Stimulated activated CD8-positive, alpha-beta memory T cell treated with anti-CD3 and anti-CD28 coated beads, Interleukin-12 subunit alpha, Interleukin-12 subunit beta, amount 100 ng/mL, for 4 hours (primary cell): ENCODE measurements around the gene DNAH2.
"Not testable (repeated sequence)": the region's sequence is repeated elsewhere in the genome, so short reads cannot be mapped to it uniquely, and the experiment has no call there.

ENCODE experiments used
- DNase-seq: peaks from one replicate; pipeline ENCODE4 v3.0.0-alpha.2; 2020; ENCODE audit warnings: low read depth

Gene DNAH2

GRCh38 chr17:7777017-7777416 is 59.5 kb downstream of the DNAH2 start:
- DNase-seq = no peak

- DNase-seq = no peak
Observed at GRCh38 chr17:7780736-7781135, 63.2 kb downstream of the DNAH2 start.

GRCh38 chr17:7781429-7781828 is 63.9 kb downstream of the DNAH2 start:
- DNase-seq = no peak

GRCh38 chr17:7782240-7782639 is 64.7 kb downstream of the DNAH2 start:
- DNase-seq = no peak

- no peak for DNase-seq
Observed at GRCh38 chr17:7786866-7787265, 69.3 kb downstream of the DNAH2 start.

- no peak for DNase-seq
Observed at GRCh38 chr17:7789131-7789530, 71.6 kb downstream of the DNAH2 start.

GRCh38 chr17:7790150-7790549 is 72.6 kb downstream of the DNAH2 start:
- no peak for DNase-seq

GRCh38 chr17:7792611-7793010 is 75.1 kb downstream of the DNAH2 start:
- DNase-seq = no peak

GRCh38 chr17:7794075-7794663 is 76.6 kb downstream of the DNAH2 start:
- no peak for DNase-seq

- no peak for DNase-seq
Observed at GRCh38 chr17:7797976-7798375, 80.4 kb downstream of the DNAH2 start.

- DNase-seq = no peak
Observed at GRCh38 chr17:7798839-7799238, 81.3 kb downstream of the DNAH2 start.

GRCh38 chr17:7803981-7804380 is 86.4 kb downstream of the DNAH2 start:
- no peak for DNase-seq

GRCh38 chr17:7806587-7806986 is 89.0 kb downstream of the DNAH2 start:
- DNase-seq = no peak

GRCh38 chr17:7807206-7807605 is 89.7 kb downstream of the DNAH2 start:
- no peak for DNase-seq

- no peak for DNase-seq
Observed at GRCh38 chr17:7809086-7809790, 91.7 kb downstream of the DNAH2 start.

GRCh38 chr17:7809791-7810343 is 92.3 kb downstream of the DNAH2 start:
- not testable (repeated sequence) for DNase-seq

GRCh38 chr17:7811251-7811650 is 93.7 kb downstream of the DNAH2 start:
- no peak for DNase-seq

- no peak for DNase-seq
Observed at GRCh38 chr17:7814969-7815368, 97.4 kb downstream of the DNAH2 start.

GRCh38 chr17:7816926-7817642 is 99.5 kb downstream of the DNAH2 start:
- DNase-seq = no peak

- no peak for DNase-seq
Observed at GRCh38 chr17:7817643-7817964, 100.1 kb downstream of the DNAH2 start.

GRCh38 chr17:7818026-7818425 is 100.5 kb downstream of the DNAH2 start:
- DNase-seq = no peak

- DNase-seq = no peak
Observed at GRCh38 chr17:7818746-7819645, 101.5 kb downstream of the DNAH2 start.
